Stimulated activated naive CD8-positive, alpha-beta T cell treated with anti-CD3 and anti-CD28 coated beads, Interleukin-15, amount 100 ng/mL, for 72 hours (primary cell): Measurements from ENCODE around the gene NMNAT2.

ENCODE experiments used
- ATAC-seq: fragments of 150-1000 bp; cut with Tn5 transposase; 2 replicates; pipeline ENCODE4 v1.10.0; 2021; ENCODE audit warnings: mild to moderate bottlenecking, moderate library complexity
- DNase-seq, 2 donors: peaks; one replicate each; pipeline ENCODE4 v3.0.0; 2021 to 2022
- H3K27ac Mint-ChIP-seq, 2 donors: one replicate each; pipeline ENCODE4 v1.8.0; 2022; ENCODE audit warnings: mild to moderate bottlenecking in 2 of 2, mixed read lengths in 2 of 2, moderate library complexity in 2 of 2
- H3K27me3 Mint-ChIP-seq: one replicate; pipeline ENCODE4 v1.8.0; 2022; ENCODE audit warnings: mixed read lengths
- H3K4me1 Mint-ChIP-seq: one replicate; pipeline ENCODE4 v1.8.0; 2022; ENCODE audit warnings: mild to moderate bottlenecking, mixed read lengths
- H3K4me3 Mint-ChIP-seq, 2 donors: one replicate each; pipeline ENCODE4 v1.8.0; 2022; ENCODE audit warnings: mild to moderate bottlenecking in 2 of 2, mixed read lengths in 2 of 2, moderate library complexity in 1 of 2
- H3K9me3 Mint-ChIP-seq, 2 donors: one replicate each; pipeline ENCODE4 v1.8.0; 2022; ENCODE audit warnings: mixed read lengths in 2 of 2

Gene NMNAT2

DNA sequence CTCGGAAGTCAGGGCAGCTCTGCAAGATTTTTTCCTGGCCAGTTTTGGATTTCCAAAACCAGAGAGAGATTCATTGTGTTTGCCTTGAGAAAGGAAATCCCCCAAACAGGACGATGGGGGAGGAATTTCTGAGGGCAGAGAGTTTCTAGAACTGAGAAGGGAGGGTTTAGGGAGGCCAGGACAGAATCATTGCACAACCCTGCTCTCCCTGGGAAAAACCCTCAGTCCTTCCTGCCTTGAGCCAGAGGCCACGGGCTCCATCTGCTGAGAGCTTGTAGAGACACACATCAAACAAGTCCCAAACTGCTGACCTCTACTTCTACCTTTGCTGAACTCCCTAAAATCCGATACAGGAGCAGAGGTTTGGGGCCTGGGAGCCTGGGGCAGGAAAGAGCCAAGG, 99.7 kb downstream of the NMNAT2 start:
- no peaks in the 10 kb centered on the region for H3K9me3 Mint-ChIP-seq
- H3K27ac Mint-ChIP-seq: peak overlapping the region in 1 of 2 donors; percentile 13
- DNase-seq (no peak), ATAC-seq (no peak)
- no peak overlapping the region for H3K4me3 Mint-ChIP-seq
- peaks cover 38% of the 10 kb centered on the region for H3K27me3 Mint-ChIP-seq
- H3K4me1 Mint-ChIP-seq: no peaks in the 10 kb centered on the region

DNA sequence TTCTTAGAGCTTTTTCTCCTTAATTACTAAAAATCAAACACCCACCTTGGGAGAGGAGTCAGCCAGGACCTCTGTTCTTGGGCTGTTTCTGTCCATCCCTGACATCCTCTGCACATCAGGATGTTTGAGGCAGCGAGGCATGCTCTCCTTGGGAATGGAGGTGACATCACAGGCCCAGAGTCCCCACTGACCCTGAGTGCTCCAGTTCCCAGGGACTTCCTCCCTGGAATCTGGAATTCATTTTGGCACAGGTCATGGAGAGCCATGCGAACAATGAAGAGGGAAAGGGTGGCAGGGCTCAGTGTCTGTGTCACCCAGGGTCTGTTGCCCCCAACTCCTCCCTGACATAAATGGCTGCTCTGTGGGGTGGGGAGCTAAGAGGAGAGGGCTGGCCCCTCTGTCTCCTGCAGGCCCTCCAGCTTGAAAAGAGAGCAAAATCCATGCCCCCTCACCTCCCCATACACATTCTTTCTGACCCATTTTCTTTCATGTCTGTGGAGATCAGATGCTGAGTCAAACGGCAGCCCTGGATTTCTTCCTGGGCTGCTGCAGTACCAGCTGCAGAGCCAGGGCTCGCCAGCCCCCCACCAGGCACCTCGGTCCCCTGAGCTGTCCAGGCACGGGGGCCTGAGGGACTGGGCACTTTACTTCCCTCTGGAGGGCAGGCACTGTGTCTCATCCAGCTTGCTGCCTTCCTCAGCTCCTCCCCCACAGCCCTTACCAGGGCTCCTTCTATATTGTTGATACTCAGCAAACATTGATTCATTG, 102.0 kb downstream of the NMNAT2 start:
- H3K9me3 Mint-ChIP-seq: no peaks in the 10 kb centered on the region
- DNase-seq: no peak
- H3K4me3 Mint-ChIP-seq: no peak overlapping the region

DNA sequence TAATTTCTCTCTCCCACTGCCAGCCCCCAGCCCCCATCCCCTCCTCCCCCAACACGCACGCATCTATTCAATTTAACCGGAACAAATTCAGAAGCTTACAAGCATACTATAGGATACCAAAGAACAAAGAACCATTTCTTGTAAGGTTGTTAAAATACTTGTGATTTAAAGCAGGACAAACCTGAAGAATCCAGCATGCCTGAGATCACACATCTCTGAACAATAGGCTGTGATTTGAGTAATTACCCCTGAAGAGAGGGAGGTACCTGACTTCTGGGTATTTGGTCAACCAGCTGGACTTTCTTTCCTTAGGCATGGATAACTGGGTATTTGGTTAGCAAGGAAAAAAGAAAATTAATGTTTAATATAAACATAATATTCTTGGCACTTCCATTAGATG, 105.1 kb downstream of the NMNAT2 start:
- Mint-ChIP-seq H3K9me3 (no peaks in the 10 kb centered on the region), H3K27ac (no peak overlapping the region), H3K27me3 (peaks cover 13% of the 10 kb centered on the region), H3K4me1 (peaks cover 12% of the 10 kb centered on the region), H3K4me3 (no peak overlapping the region)
- DNase-seq (no peak), ATAC-seq (no peak)

More for the DNA sequence above, 102.0 kb downstream of the NMNAT2 start:
- H3K27ac Mint-ChIP-seq: no peak overlapping the region
- peaks cover 24% of the 10 kb centered on the region for H3K27me3 Mint-ChIP-seq
- no peak for ATAC-seq
- peaks cover 2% of the 10 kb centered on the region for H3K4me1 Mint-ChIP-seq

DNA sequence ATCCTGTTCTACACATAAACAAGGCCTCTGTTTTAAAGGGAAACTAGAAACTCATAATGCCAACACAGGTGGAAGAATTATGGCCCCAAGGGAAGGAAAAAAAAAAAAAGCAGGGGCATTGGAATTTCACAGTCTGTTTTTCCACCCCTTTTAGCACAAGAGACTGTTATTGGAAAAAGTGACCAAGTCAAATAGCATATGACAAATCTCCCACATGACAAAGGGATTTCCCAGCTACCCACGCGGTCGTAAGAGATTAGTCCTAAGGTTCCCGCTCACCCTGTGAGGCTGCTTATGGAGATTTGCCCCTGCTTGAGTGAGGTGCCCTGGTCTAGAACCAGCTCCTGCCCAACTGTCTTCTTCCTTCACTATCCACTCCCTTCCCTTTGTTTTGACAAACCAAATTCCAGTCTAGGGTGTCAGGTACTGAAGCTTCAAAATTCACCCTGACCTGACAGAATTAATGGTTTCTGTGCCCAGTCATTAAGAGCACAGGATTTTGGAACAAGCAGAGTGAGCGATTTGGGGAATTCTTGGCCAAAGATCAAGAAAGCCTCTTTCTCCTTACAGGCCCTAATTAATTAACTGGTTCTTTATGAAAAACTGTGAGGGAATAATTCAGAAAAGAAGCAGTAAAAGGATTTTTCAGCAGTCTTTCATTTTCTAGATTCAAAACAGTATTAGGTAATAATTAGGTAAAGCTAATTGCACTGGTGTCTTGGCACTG, 107.3 kb downstream of the NMNAT2 start:
- Mint-ChIP-seq H3K4me3 (no peak overlapping the region), H3K27me3 (no peaks in the 10 kb centered on the region), H3K9me3 (no peaks in the 10 kb centered on the region), H3K4me1 (peaks cover 12% of the 10 kb centered on the region), H3K27ac (peak overlapping the region in 1 of 2 donors; percentile 79)
- ATAC-seq (no peak), DNase-seq (peak in 1 of 2 donors; percentile 18)

DNA sequence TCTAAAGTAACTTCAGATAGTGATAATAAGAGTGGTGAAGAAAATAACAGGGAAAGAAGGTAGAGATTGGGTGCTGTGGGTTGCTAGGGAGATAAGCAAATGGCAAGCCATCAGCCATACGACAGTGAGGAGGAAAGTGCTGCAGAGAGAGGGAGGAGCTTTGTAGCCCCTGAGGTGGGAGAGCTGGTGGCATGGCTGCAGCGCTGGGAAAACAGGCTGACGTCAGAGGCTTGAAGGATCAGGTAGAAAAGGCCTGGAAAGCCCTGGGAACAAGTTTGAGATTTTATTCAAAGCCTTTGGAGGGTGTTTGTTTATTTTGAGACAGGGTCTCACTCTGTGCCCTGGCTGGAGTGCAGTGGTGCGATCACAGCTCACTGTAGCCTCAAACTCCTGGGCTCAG, 109.5 kb downstream of the NMNAT2 start:
- Mint-ChIP-seq H3K4me3 (no peak overlapping the region), H3K9me3 (no peaks in the 10 kb centered on the region), H3K27ac (peak overlapping the region in 1 of 2 donors; percentile 16), H3K27me3 (no peaks in the 10 kb centered on the region), H3K4me1 (peaks cover 12% of the 10 kb centered on the region)
- DNase-seq (no peak), ATAC-seq (no peak)

DNA sequence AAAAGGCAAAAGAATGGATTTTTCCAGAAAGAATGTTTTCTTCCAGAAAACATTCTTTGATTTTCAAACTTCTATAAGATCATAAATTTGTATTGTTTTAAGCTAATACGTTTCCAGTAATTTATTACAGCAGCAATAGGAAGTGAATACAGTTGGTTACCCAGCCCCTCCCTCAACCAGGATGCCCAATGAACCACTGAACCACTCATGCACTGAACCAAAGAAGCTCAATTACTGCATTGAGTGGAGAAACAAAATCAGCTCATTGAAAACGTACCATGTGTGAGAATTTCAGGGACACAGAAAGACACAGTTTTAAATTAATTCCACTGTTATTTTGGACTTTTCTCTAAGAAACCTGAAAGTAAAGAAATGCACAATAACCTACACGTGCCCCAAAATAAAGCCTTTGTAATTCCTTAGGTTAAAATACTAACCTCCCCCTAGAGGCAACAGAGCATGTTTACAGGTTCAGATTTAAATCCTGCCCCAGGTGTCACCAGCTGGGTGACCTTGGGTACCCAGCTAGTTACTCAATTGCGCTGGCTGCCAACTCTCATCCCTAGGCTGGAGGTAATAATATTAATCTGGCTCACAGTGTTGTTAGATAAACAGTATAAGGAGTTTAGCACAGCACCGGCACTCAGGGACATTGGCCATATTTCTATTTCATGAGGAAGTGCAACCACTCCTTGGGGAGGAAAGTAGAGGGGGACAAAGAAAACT, 111.7 kb downstream of the NMNAT2 start:
- Mint-ChIP-seq H3K4me1 (peaks cover 12% of the 10 kb centered on the region), H3K9me3 (no peaks in the 10 kb centered on the region), H3K27ac (no peak overlapping the region), H3K4me3 (no peak overlapping the region), H3K27me3 (no peaks in the 10 kb centered on the region)
- ATAC-seq: no peak
- DNase-seq: no peak

DNA sequence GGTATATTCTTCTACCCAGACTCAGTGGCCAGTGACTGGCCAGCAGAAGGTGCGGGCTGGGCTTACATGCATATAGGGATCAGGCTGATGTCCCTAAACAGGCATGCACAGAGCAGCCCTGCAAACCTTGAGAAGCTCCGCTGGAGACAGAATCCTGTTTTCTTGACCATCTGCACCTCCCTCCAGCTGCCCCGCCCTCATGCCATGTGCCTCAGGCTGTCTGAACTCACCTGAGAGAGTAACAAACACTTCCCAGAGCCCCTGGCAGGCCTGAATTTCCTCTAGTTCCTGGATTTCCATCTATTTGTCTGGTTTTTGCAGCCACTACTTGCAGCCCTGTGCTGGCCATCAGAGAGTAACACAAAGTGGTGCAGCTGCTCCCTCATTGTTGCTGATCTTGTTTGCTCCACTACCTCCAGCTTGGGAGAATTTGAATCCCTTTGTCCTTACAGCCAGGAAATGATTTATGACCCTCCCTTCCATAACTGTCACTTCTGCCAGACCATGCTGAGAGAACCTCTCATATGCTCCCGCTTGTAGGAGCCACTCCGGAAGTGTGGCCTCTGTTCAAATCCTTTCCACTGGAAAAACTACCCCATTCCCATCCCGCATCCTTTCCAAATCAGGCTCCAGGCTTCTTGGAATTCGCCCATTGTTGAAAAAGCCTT, 113.6 kb downstream of the NMNAT2 start:
- Mint-ChIP-seq H3K4me3 (no peak overlapping the region), H3K27ac (no peak overlapping the region), H3K27me3 (no peaks in the 10 kb centered on the region), H3K4me1 (no peaks in the 10 kb centered on the region), H3K9me3 (no peaks in the 10 kb centered on the region)
- DNase-seq: no peak
- no peak for ATAC-seq

DNA sequence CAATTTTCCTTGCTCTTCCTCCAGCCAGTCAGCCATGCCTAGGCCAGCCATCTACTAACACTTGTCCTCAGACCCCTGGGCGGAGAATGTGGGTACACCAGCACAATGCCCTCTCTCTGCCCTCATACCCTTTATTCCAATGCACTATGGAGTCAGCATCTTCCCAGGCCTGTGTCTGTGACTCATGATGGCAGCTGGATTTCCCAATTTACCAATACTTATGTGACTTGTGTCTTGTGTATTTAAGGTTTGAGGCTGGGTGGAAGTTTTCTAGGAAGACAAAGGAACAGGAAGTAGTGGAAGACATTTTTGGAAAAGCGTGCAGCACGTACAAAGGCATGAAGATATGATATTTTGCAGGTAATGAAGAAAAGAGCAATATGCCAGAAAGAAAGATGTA, 114.3 kb downstream of the NMNAT2 start:
- ATAC-seq (no peak), DNase-seq (no peak)
- H3K27me3 Mint-ChIP-seq: no peaks in the 10 kb centered on the region
- no peak overlapping the region for H3K27ac Mint-ChIP-seq
- H3K9me3 Mint-ChIP-seq: no peaks in the 10 kb centered on the region
- H3K4me1 Mint-ChIP-seq: no peaks in the 10 kb centered on the region
- H3K4me3 Mint-ChIP-seq: no peak overlapping the region

DNA sequence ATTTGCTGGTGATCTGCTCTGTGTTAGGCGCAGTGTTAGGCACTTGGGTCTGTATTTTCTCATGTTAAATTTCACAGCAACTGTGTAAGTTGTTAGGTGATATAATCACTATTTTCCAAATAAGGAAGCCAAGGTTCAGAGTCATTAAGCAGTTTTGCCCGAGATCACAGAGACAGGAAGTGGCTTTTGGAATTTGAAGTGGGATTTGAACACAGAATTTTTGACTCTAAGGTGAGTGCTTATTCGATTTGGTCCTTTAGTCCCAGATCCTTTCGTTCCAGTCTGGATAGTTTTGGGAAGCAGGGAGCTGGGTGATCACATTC, 114.9 kb downstream of the NMNAT2 start:
- Mint-ChIP-seq H3K9me3 (no peaks in the 10 kb centered on the region), H3K27me3 (no peaks in the 10 kb centered on the region), H3K4me3 (no peak overlapping the region), H3K4me1 (no peaks in the 10 kb centered on the region), H3K27ac (no peak overlapping the region)
- ATAC-seq (no peak), DNase-seq (no peak)

DNA sequence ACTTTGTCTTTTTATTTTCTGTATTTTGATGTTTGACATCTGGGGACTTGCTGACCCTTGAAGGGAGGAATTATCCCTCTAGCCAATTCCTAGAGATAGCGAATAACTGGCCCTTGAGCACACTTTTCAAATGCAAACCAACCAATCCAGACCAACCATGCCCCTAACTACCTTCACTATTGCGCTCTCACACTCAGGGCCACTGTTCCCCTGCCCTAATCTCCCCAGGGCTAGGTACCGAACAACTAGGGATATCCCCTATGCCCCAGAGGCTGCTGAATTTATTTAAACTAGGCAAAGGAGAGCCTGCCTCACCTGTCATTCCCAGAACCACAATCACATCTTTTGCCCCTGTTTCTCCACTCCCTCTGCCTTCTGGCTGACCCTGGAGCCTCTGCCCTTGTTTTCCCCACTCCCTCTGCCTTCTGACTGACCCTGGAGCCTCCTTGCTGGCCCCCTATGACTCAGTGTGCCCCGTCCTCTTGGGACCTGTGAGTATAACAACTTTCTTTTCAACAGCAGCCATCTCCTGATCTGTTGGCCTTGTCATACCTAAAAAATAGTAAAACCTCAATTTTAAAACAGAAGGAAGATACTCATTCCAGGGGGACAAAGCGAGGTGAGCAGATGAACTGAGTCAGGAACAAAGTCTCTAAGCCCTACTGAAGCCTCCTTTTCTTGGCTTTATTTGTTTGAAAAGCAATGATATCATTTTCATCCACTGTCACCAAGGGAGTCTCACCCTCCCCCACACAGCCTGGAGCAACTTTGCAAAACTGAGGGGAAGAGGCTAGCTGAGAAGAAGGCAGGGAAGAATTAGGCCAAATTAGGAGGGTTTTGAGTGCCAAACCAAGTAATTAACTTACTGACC, 115.5 kb downstream of the NMNAT2 start:
- DNase-seq (no peak), ATAC-seq (no peak)
- no peak overlapping the region for H3K4me3 Mint-ChIP-seq
- no peaks in the 10 kb centered on the region for H3K4me1 Mint-ChIP-seq
- H3K9me3 Mint-ChIP-seq: no peaks in the 10 kb centered on the region
- peak overlapping the region in 1 of 2 donors; percentile 9 for H3K27ac Mint-ChIP-seq
- H3K27me3 Mint-ChIP-seq: no peaks in the 10 kb centered on the region

DNA sequence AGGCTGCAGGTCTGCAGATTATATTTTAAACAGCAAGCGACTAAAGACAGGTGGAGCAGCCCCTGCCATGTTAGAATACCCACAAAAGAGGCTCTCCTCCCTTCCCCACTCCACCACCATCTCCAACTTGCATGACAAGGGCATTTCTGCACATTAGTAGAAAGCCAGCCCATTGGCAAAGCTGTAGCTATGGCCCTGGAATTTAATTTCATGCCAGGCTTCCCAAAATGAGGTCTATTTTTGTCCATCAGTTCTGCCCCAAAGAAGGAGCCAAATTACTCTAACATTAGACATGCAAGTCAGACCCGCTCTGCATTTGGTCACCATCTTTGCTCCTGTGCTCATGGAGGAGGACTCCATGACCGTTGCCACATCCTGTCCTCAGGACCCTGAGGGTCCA, 116.9 kb downstream of the NMNAT2 start:
- no peak overlapping the region for H3K27ac Mint-ChIP-seq
- no peaks in the 10 kb centered on the region for H3K4me1 Mint-ChIP-seq
- ATAC-seq (no peak), DNase-seq (no peak)
- no peaks in the 10 kb centered on the region for H3K9me3 Mint-ChIP-seq
- peaks cover 8% of the 10 kb centered on the region for H3K27me3 Mint-ChIP-seq
- no peak overlapping the region for H3K4me3 Mint-ChIP-seq

DNA sequence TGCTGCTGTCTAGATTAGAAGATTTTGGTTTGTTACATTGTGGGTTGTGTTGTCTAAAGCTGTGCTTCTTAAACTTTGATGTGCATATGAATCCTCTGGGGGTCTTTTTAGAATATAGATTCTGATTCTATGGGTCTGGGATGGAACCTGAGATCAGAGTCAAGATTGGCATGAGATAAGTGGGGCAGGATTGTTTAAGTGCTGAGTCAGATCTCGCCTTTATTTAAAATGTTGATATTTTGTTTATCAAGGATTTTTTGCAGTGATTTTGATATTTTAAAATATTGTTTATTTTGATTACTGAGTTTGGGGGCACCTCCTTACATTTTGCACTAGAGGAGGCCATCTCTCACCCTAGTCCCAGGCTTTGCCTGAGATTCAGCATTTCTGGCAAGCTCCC, 117.4 kb downstream of the NMNAT2 start:
- Mint-ChIP-seq H3K27me3 (peaks cover 8% of the 10 kb centered on the region), H3K9me3 (no peaks in the 10 kb centered on the region), H3K27ac (no peak overlapping the region), H3K4me1 (no peaks in the 10 kb centered on the region), H3K4me3 (no peak overlapping the region)
- DNase-seq: no peak
- ATAC-seq: no peak

DNA sequence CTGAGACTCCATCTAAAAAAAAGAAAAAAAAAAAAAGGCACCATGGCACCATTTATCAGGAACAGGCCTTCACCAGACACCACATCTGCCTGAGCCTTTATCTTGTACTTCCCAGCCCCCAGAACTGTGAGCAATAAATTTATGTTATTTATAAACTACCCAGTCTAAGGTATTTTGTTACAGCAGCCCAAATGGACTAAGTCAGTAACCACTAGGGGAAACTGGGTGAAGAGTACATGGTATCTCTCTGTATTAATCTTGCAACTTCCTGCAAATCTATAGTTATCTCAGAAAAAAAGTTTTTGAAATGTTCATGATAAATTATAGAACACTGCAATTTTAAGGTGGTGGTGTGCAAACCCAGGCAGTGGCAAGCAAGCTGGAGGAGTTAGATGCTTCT, 117.8 kb downstream of the NMNAT2 start:
- no peak for ATAC-seq
- no peak for DNase-seq
- peaks cover 8% of the 10 kb centered on the region for H3K27me3 Mint-ChIP-seq
- H3K4me3 Mint-ChIP-seq: no peak overlapping the region
- no peak overlapping the region for H3K27ac Mint-ChIP-seq
- H3K4me1 Mint-ChIP-seq: no peaks in the 10 kb centered on the region
- H3K9me3 Mint-ChIP-seq: no peaks in the 10 kb centered on the region

DNA sequence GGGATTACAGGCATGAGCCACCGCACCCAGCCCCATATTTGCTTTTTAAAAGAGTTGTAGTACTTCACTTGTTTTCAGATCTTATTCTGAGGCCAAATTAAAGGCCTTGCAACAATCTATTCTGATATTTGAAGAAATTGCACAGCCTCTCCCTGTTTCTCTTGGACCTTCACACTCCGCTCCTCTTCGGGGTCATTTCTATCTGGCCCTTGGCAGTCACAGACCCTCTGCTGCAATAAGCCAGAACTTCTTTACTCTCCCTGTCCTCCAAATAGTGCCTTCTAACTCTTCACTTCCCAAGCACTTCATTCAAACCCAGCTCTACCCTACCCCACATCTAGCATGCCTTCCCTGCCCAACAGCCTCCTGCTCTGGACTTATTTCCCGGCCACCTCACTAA, 121.4 kb downstream of the NMNAT2 start:
- DNase-seq (no peak), ATAC-seq (no peak)
- no peaks in the 10 kb centered on the region for H3K4me1 Mint-ChIP-seq
- H3K4me3 Mint-ChIP-seq: no peak overlapping the region
- H3K27me3 Mint-ChIP-seq: peaks cover 8% of the 10 kb centered on the region
- H3K27ac Mint-ChIP-seq: no peak overlapping the region
- H3K9me3 Mint-ChIP-seq: no peaks in the 10 kb centered on the region

DNA sequence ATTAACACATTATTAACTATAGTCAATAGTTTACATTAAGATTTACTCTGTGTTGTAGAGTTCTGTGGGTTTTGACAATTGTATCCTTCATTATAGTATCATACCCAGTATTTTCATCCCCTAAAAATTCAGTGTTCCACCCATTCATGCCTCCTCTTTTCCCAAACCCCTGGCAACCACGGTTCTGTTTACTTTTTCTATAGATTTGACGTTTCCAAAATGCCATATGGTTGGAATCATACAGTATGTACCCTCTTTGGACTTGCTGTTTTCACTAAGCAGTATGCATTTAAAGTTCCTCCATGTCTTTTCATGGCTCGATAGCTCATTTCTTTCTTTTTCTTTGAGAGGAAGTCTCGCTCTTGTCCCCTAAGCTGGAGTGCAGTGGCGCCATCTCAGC, 122.7 kb downstream of the NMNAT2 start:
- DNase-seq: no peak

More for the DNA sequence above, 122.7 kb downstream of the NMNAT2 start:
- ATAC-seq: no peak
- no peak overlapping the region for H3K27ac Mint-ChIP-seq
- no peaks in the 10 kb centered on the region for H3K4me1 Mint-ChIP-seq
- no peaks in the 10 kb centered on the region for H3K9me3 Mint-ChIP-seq
- no peak overlapping the region for H3K4me3 Mint-ChIP-seq
- H3K27me3 Mint-ChIP-seq: peaks cover 8% of the 10 kb centered on the region
